ENCODE data around the gene MAP2K3.

The MAP2K3 gene

GRCh38 chr17:21251337-21252010 lies 33.0 kb upstream of the MAP2K3 start:
- no peak for TF ChIP-seq CTCF (IDR thresholded peaks at IDR 0.05; ENCODE audit: unreplicated experiment in 3 of 3)
- Mint-ChIP-seq H3K27me3 (ENCODE audit: low read depth) (no peaks in the 10 kb centered on the region), H3K27ac (no peak overlapping the region), H3K36me3 (ENCODE audit: low read depth) (no peaks in the 10 kb centered on the region), H3K4me1 (no peaks in the 10 kb centered on the region), H3K9me3 (no peaks in the 10 kb centered on the region), H3K4me3 (peak overlapping the region; percentile 82 to 90 (median 87))

GRCh38 chr17:21252289-21252795 lies 32.2 kb upstream of the MAP2K3 start:
- no peaks in the 10 kb centered on the region for H3K36me3 Mint-ChIP-seq (ENCODE audit: low read depth)
- H3K27me3 Mint-ChIP-seq (ENCODE audit: low read depth), result no peaks in the 10 kb centered on the region
- peak overlapping the region; percentile 82 to 90 (median 87) for H3K4me3 Mint-ChIP-seq
- TF ChIP-seq CTCF (IDR thresholded peaks at IDR 0.05; ENCODE audit: unreplicated experiment in 3 of 3), result no peak
- H3K27ac Mint-ChIP-seq, result peak overlapping the region in 1 of 3 experiments; percentile 59
- no peaks in the 10 kb centered on the region for H3K4me1 Mint-ChIP-seq
- no peaks in the 10 kb centered on the region for H3K9me3 Mint-ChIP-seq

GRCh38 chr17:21252796-21253645 lies 31.5 kb upstream of the MAP2K3 start, which contains the start of gene NATD1:
NATD1 (minus strand) TSS chr17:21253410; CDS start chr17:21253264, 146 bp downstream.
- peak within 1 kb of the TSS; percentile 84 to 93 (median 90) for H3K4me3 Mint-ChIP-seq
- no peaks in the 10 kb centered on the region for H3K9me3 Mint-ChIP-seq

GRCh38 chr17:21253646-21254441 lies 30.7 kb upstream of the MAP2K3 start:
- H3K27ac Mint-ChIP-seq, result peak overlapping the region; percentile 54 to 76 (median 71)
- no peak for TF ChIP-seq CTCF (IDR thresholded peaks at IDR 0.05; ENCODE audit: unreplicated experiment in 3 of 3)
- no peaks in the 10 kb centered on the region for H3K4me1 Mint-ChIP-seq
- peak overlapping the region; percentile 84 to 93 (median 90) for H3K4me3 Mint-ChIP-seq
- no peaks in the 10 kb centered on the region for H3K36me3 Mint-ChIP-seq (ENCODE audit: low read depth)
- no peaks in the 10 kb centered on the region for H3K9me3 Mint-ChIP-seq
- H3K27me3 Mint-ChIP-seq (ENCODE audit: low read depth), result no peaks in the 10 kb centered on the region

More at GRCh38 chr17:21252796-21253645, 31.5 kb upstream of the MAP2K3 start, which contains the start of gene NATD1:
- no peaks in the 10 kb centered on the region for H3K4me1 Mint-ChIP-seq
- no peaks in the 10 kb centered on the region for H3K27me3 Mint-ChIP-seq (ENCODE audit: low read depth)
- H3K36me3 Mint-ChIP-seq (ENCODE audit: low read depth), result no peaks in the 10 kb centered on the region
- TF ChIP-seq CTCF (IDR thresholded peaks at IDR 0.05; ENCODE audit: unreplicated experiment in 3 of 3), result no peak
- peak within 1 kb of the TSS; percentile 54 to 76 (median 71) for H3K27ac Mint-ChIP-seq

DNA sequence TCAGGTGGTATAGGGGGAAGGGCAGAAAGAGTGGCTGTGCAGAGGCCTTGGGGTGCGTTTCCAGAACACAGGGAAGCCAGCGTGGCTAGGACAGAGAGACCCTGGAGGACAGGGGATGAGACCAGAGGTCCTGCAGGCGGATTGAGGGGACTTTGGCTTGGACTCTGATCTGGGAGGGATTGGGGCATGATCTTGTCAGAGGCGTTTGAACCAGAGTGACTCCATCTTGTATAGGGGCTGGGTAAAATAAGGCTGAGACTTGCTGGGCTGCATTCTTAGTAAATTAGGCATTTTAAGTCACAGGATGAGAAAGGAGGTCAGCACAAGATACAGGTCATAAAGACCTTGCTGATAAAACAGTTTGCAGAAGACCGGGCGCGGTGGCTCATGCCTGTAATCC lies 25.9 kb upstream of the MAP2K3 start:
- Mint-ChIP-seq H3K9me3 (no peaks in the 10 kb centered on the region), H3K4me1 (no peaks in the 10 kb centered on the region), H3K36me3 (ENCODE audit: low read depth) (no peaks in the 10 kb centered on the region), H3K4me3 (no peak overlapping the region), H3K27me3 (ENCODE audit: low read depth) (no peaks in the 10 kb centered on the region), H3K27ac (no peak overlapping the region)
- TF ChIP-seq CTCF (IDR thresholded peaks at IDR 0.05; ENCODE audit: unreplicated experiment in 3 of 3), result no peak
